Sigmoid colon (tissue), 7 donors: Measurements from ENCODE around the gene TIMM8A. TPM values are rescaled to one million over a fixed set of nuclear protein-coding genes. Genes with fewer than 3 reads are reported as not detected.

ENCODE experiments used
- DNase-seq: peaks from one replicate; pipeline ENCODE4 v3.0.0-alpha.2; 2019
- H3K27ac ChIP-seq, 4 donors: fragments of 200-600 bp; sonication (generic); one replicate each; pipeline ENCODE4 v1.5.1; 2016 to 2019; ENCODE audit warnings: mild to moderate bottlenecking in 1 of 4
- H3K27me3 ChIP-seq, 3 donors: fragments of 200-600 bp; sonication (generic); one replicate each; pipeline ENCODE4 v1.5.1; 2019; ENCODE audit warnings: mild to moderate bottlenecking in 1 of 3
- H3K36me3 ChIP-seq, 4 donors: fragments of 200-600 bp; sonication (generic); one replicate each; pipeline ENCODE4 v1.5.1; 2016 to 2019
- H3K4me1 ChIP-seq, 4 donors: fragments of 200-600 bp; sonication (generic); one replicate each; pipeline ENCODE4 v1.5.1; 2017 to 2019
- H3K4me3 ChIP-seq, 4 donors: fragments of 200-600 bp; sonication (generic); one replicate each; pipeline ENCODE4 v1.5.1; 2017 to 2019; ENCODE audit warnings: mild to moderate bottlenecking in 2 of 4, moderate library complexity in 1 of 4
- H3K9me3 ChIP-seq, 4 donors: fragments of 200-600 bp in 3 of 4; sonication (generic) in 3 of 4; one replicate each; pipeline versions ENCODE4 v1.5.1 to v1.6.1; 2013 to 2019
- CTCF ChIP-seq, 4 experiments: fragments of 450-650 bp in 3 of 4; fragments of 200-600 bp in 1 of 4; IDR thresholded peaks; one replicate each; pipeline ENCODE4 v1.5.1; 2016 to 2019; ENCODE audit warnings: antibody characterized with exemption in 4 of 4, mild to moderate bottlenecking in 3 of 4, moderate library complexity in 2 of 4
- EP300 ChIP-seq, 4 donors: sonication (generic); formaldehyde crosslinking; IDR thresholded peaks; one replicate each; pipeline ENCODE4 v1.6.1; 2017; ENCODE audit warnings: antibody characterized with exemption in 4 of 4
- POLR2A ChIP-seq, 2 donors: fragments of 450-650 bp; IDR thresholded peaks; one replicate each; pipeline ENCODE4 v1.6.1; 2016; ENCODE audit warnings: antibody characterized with exemption in 2 of 2, mild to moderate bottlenecking in 2 of 2, moderate library complexity in 2 of 2
- POLR2AphosphoS5 ChIP-seq, 4 donors: sonication (generic); formaldehyde crosslinking; IDR thresholded peaks; one replicate each; pipeline ENCODE4 v1.6.1; 2017; ENCODE audit warnings: antibody characterized with exemption in 4 of 4
- WGBS, 2 donors: extraction: QIAGEN DNeasy Blood & Tissue Kit; methylation state at CpG; one replicate each; pipeline ENCODE4 v1.1.7; 2013; 5-methylcytosine and 5-hydroxymethylcytosine counted together
- intact Hi-C: fragments of 100-400 bp; cut with DNase I; formaldehyde crosslinking; loops from one replicate; pipeline ENCODE4 v1.15.1; 2023
- polyA plus RNA-seq, 3 donors: library from polyadenylated mRNA; stranded (reverse); fragments of 200-250 nt; gene quantifications; one replicate each; pipeline ENCODE4 v1.2.3, GENCODE V29; 2013
- total RNA-seq, 4 donors: library from RNA; depleted of rRNA; stranded (reverse); fragments of >200 nt; gene quantifications; one replicate each; pipeline ENCODE4 v1.1.0, GENCODE V29; 2016
- donor health status: healthy with polysubstance abuse.
- donor health status: Bipolar disorder and iron deficiency.
- donor health status: healthy.

Gene TIMM8A, protein sequence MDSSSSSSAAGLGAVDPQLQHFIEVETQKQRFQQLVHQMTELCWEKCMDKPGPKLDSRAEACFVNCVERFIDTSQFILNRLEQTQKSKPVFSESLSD
- total RNA-seq (1 to 10 TPM; 3.0 to 7.1 (median 4.6) TPM), polyA plus RNA-seq (10 to 100 TPM in 2 of 3 donors, 1 to 10 TPM in 1; 7.2 to 14.2 (median 11.8) TPM)

GRCh38 chrX:101348452-101349192 is at the start of gene TIMM8A:
Gene TIMM8A, minus strand, starts transcription at chrX:101348742. Its CDS starts 78 bp downstream, at chrX:101348664.
- TF ChIP-seq POLR2AphosphoS5 (IDR thresholded peaks at IDR 0.05) (peak; percentile 51 to 66 (median 59)), POLR2A (IDR thresholded peaks at IDR 0.05) (peak in 1 of 2 donors; percentile 19), EP300 (IDR thresholded peaks at IDR 0.05) (no peak), CTCF (IDR thresholded peaks at IDR 0.05) (no peak)
- Histone ChIP-seq H3K4me3 (peak within 1 kb of the TSS; percentile 62 to 68 (median 64)), H3K27me3 (no peaks in the 10 kb centered on the region), H3K27ac (peak within 1 kb of the TSS; percentile 79 to 91 (median 88)), H3K9me3 (no peaks in the 10 kb centered on the region), H3K4me1 (peaks cover 0 to 8% (median 7%) of the 10 kb centered on the region in 4 donors), H3K36me3 (no peaks in the 10 kb centered on the region)
- DNase-seq: peak; percentile 89
- 0% methylated on average over 55 of the region's 55 CpGs for WGBS, 2 donors
- intact Hi-C loops: loop anchor here (5.0 kb wide), 1 partner anchor 44 kb away; the partner anchor contains the start of gene RPL36A

DNA sequence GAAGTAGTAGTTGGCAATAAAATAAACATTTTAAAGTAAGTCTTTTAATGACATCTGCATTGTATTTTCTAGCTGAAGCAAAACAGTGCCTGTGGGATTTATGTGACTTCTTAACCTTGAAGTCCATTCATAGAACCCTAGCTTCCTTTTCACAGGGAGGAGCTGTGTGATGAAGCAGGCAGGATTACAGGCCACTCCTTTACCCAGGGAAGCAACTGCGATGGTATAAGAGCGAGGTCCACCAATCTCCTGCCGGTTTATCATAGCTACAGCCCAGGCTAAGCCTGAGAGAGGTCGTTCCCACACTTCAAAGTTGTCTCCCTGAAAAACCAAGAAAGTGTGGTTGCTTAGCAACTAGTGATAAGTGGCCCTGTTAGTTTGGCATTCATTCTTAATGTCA is 49.2 kb upstream of the TIMM8A start:
- WGBS, 2 donors: 26 to 58% methylated on average over 4 of the region's 4 CpGs
- no peak for DNase-seq
- Histone ChIP-seq H3K4me3 (no peak overlapping the region), H3K27ac (no peak overlapping the region), H3K36me3 (peaks cover 0 to 20% (median 0%) of the 10 kb centered on the region in 4 donors), H3K9me3 (no peaks in the 10 kb centered on the region), H3K4me1 (no peaks in the 10 kb centered on the region), H3K27me3 (no peaks in the 10 kb centered on the region)
- intact Hi-C loops: no loop called here
- TF ChIP-seq POLR2A (IDR thresholded peaks at IDR 0.05): no peak

GRCh38 chrX:101395789-101396188 is 47.2 kb upstream of the TIMM8A start:
- no peak overlapping the region for H3K27ac ChIP-seq
- H3K4me3 ChIP-seq: no peak overlapping the region
- H3K9me3 ChIP-seq: no peaks in the 10 kb centered on the region
- peaks cover 0 to 13% (median 2%) of the 10 kb centered on the region in 4 donors for H3K36me3 ChIP-seq
- DNase-seq: no peak
- no peaks in the 10 kb centered on the region for H3K27me3 ChIP-seq
- intact Hi-C loops: no loop called here
- no peak for TF ChIP-seq POLR2A (IDR thresholded peaks at IDR 0.05)
- no peak for TF ChIP-seq POLR2AphosphoS5 (IDR thresholded peaks at IDR 0.05)
- no peak for TF ChIP-seq CTCF (IDR thresholded peaks at IDR 0.05)
- no peak for TF ChIP-seq EP300 (IDR thresholded peaks at IDR 0.05)
- WGBS, 2 donors: 73 to 93% methylated on average over 1 of the region's 1 CpG
- peaks cover 0 to 8% (median 0%) of the 10 kb centered on the region in 4 donors for H3K4me1 ChIP-seq

GRCh38 chrX:101394372-101394771 is 45.8 kb upstream of the TIMM8A start:
- H3K9me3 ChIP-seq: no peaks in the 10 kb centered on the region
- TF ChIP-seq POLR2AphosphoS5 (IDR thresholded peaks at IDR 0.05) (no peak), POLR2A (IDR thresholded peaks at IDR 0.05) (no peak), CTCF (IDR thresholded peaks at IDR 0.05) (no peak), EP300 (IDR thresholded peaks at IDR 0.05) (no peak)
- no peak overlapping the region for H3K27ac ChIP-seq
- H3K4me1 ChIP-seq: peaks cover 0 to 8% (median 0%) of the 10 kb centered on the region in 4 donors
- H3K36me3 ChIP-seq: peaks cover 0 to 11% (median 2%) of the 10 kb centered on the region in 4 donors
- H3K27me3 ChIP-seq: no peaks in the 10 kb centered on the region
- intact Hi-C loops: loop anchor here (5.0 kb wide), 1 partner anchor 47 kb away; the partner anchor contains the start of gene TIMM8A
- H3K4me3 ChIP-seq: no peak overlapping the region
- DNase-seq: no peak
